ENCODE results near the gene SAAL1. TPM values are rescaled to one million over a fixed set of nuclear protein-coding genes. Genes with fewer than 3 reads are reported as not detected.

Gene SAAL1
- total and polyA plus RNA-seq, 9 of the 15 experiments (the other 6 are each of a cell fraction or from before 2014, with no cell fraction given) = 38.9 to 77.5 (median 56.4) TPM

- Histone ChIP-seq H3K4me3 (no peak overlapping the region), H3K9me3 (replicated peaks; ENCODE audit: control insufficient read depth, insufficient read depth, low read depth, low read length) (no peaks in the 10 kb centered on the region), H3K9me1 (ENCODE audit: control insufficient read depth, insufficient read depth, low read length) (no peaks in the 10 kb centered on the region), H3K4me2 (ENCODE audit: insufficient read depth, low read length) (no peak overlapping the region), H3K79me2 (ENCODE audit: control insufficient read depth, insufficient read depth, low read length) (no peaks in the 10 kb centered on the region), H3K4me1 (replicated peaks in 1 of 2; ENCODE audit: control insufficient read depth in 2 of 2, insufficient read depth in 2 of 2, low read length in 2 of 2) (no peaks in the 10 kb centered on the region), H3K9ac (ENCODE audit: insufficient read depth in 1 of 2, low read depth in 2 of 2, low read length in 2 of 2) (no peak overlapping the region), H3K36me3 (ENCODE audit: control insufficient read depth, insufficient read depth, low read length) (peaks cover 61% of the 10 kb centered on the region; the same call in 2 of the 3 replicates), H3K27ac (ENCODE audit: extremely low read depth, low read depth, low read length) (no peak overlapping the region), H2AFZ (ENCODE audit: low read depth, low read length) (no peak overlapping the region), H3K27me3 (ENCODE audit: control insufficient read depth in 2 of 2, insufficient read depth in 2 of 2, low read length in 2 of 2) (no peaks in the 10 kb centered on the region), H4K20me1 (replicated peaks; ENCODE audit: control insufficient read depth, insufficient read depth, low read length) (no peaks in the 10 kb centered on the region)
- no peak for DNase-seq (ENCODE audit: extremely low read depth in 1 of 4, low spot score in 3 of 4)
- no peak for FAIRE-seq
- ATAC-seq = no peak
- ChIA-PET POLR2A (interaction anchor here (1.1 to 1.8 kb wide), 2 partner anchors 8 to 9 kb away, joined by 4 to 6 read pairs; no protein-coding TSS in a partner anchor), CTCF (ENCODE audit: low intra/inter-chr PET ratio) (no interaction called here)
- BruUV-seq (replicated peaks) = no TSS peak
- intact Hi-C loops (cut with micrococcal nuclease) (no loop called here), in situ Hi-C loops (cut with MboI) (no loop called here)
- WGBS (ENCODE audit: insufficient coverage, low coverage, missing lambda C conversion rate) = 68% methylated on average over 4 of the region's 4 CpGs
- no peak for TF ChIP-seq SNIP1 (IDR thresholded peaks at IDR 0.05; ENCODE audit: low read depth)
- TF ChIP-seq SOX6 (IDR thresholded peaks at IDR 0.05) = no peak
- TF ChIP-seq SREBF2 (CRISPR knock-in tag; IDR thresholded peaks at IDR 0.05) = no peak
- no peak for TF ChIP-seq AFF1 (IDR thresholded peaks at IDR 0.05; ENCODE audit: low read depth in 1 of 2, partially characterized antibody in 2 of 2)
- TF ChIP-seq, protein P1, sequence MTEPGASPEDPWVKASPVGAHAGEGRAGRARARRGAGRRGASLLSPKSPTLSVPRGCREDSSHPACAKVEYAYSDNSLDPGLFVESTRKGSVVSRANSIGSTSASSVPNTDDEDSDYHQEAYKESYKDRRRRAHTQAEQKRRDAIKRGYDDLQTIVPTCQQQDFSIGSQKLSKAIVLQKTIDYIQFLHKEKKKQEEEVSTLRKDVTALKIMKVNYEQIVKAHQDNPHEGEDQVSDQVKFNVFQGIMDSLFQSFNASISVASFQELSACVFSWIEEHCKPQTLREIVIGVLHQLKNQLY (CRISPR knock-in tag; conservative IDR thresholded peaks at IDR 0.05) = no peak
- TF ChIP-seq EGR1 (conservative IDR thresholded peaks at IDR 0.05) = no peak
- TF ChIP-seq, protein P2, sequence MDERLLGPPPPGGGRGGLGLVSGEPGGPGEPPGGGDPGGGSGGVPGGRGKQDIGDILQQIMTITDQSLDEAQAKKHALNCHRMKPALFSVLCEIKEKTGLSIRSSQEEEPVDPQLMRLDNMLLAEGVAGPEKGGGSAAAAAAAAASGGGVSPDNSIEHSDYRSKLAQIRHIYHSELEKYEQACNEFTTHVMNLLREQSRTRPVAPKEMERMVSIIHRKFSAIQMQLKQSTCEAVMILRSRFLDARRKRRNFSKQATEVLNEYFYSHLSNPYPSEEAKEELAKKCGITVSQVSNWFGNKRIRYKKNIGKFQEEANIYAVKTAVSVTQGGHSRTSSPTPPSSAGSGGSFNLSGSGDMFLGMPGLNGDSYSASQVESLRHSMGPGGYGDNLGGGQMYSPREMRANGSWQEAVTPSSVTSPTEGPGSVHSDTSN (CRISPR knock-in tag; IDR thresholded peaks at IDR 0.05; ENCODE audit: low read depth) = no peak
- TF ChIP-seq, protein P2 (tag; conservative IDR thresholded peaks at IDR 0.05; ENCODE audit: low read depth) = no peak
- no peak for TF ChIP-seq AFF4 (CRISPR knock-in tag; IDR thresholded peaks at IDR 0.05)
- TF ChIP-seq HOXB6 (CRISPR knock-in tag; IDR thresholded peaks at IDR 0.05; ENCODE audit: borderline replicate concordance) = no peak
- TF ChIP-seq ZNF140 (CRISPR knock-in tag; IDR thresholded peaks at IDR 0.05) = no peak
- TF ChIP-seq PTTG1 (tag; IDR thresholded peaks at IDR 0.05; ENCODE audit: low read depth) = no peak
These were observed 25.4 kb downstream of the SAAL1 start for GRCh38 chr11:18080451-18080850.
